ENCODE data around the gene RASSF4. TPM values are rescaled to one million over a fixed set of nuclear protein-coding genes. Genes with fewer than 3 reads are reported as not detected.

Gene RASSF4
- total RNA-seq, 1 donor from 2014 or later, result 21.2 TPM

- Mint-ChIP-seq H3K27me3 (peaks cover 19% of the 10 kb centered on the region), H3K4me3 (ENCODE audit: low read depth) (no peak overlapping the region), H3K9me3 (ENCODE audit: low read depth) (no peaks in the 10 kb centered on the region), H3K27ac (no peak overlapping the region), H3K4me1 (ENCODE audit: low read depth) (no peaks in the 10 kb centered on the region), H3K36me3 (ENCODE audit: insufficient read depth) (no peaks in the 10 kb centered on the region)
- no peak for DNase-seq (ENCODE audit: low spot score, unreplicated experiment)
- TF ChIP-seq CTCF (IDR thresholded peaks at IDR 0.05; ENCODE audit: unreplicated experiment), result no peak
Measured at GRCh38 chr10:44924261-44925040, 35.2 kb upstream of the RASSF4 start.

- peak; percentile 65 for TF ChIP-seq CTCF (IDR thresholded peaks at IDR 0.05; ENCODE audit: unreplicated experiment)
- Mint-ChIP-seq H3K36me3 (ENCODE audit: insufficient read depth) (no peaks in the 10 kb centered on the region), H3K27ac (no peak overlapping the region), H3K27me3 (peaks cover 23% of the 10 kb centered on the region), H3K9me3 (ENCODE audit: low read depth) (no peaks in the 10 kb centered on the region), H3K4me1 (ENCODE audit: low read depth) (no peaks in the 10 kb centered on the region), H3K4me3 (ENCODE audit: low read depth) (no peak overlapping the region)
- peak; percentile 46 for DNase-seq (ENCODE audit: low spot score, unreplicated experiment)
Measured at GRCh38 chr10:44925224-44925623, 34.4 kb upstream of the RASSF4 start.

GRCh38 chr10:44925811-44926750 is 33.5 kb upstream of the RASSF4 start:
- H3K9me3 Mint-ChIP-seq (ENCODE audit: low read depth), result no peaks in the 10 kb centered on the region
- H3K27ac Mint-ChIP-seq, result no peak overlapping the region
- H3K4me1 Mint-ChIP-seq (ENCODE audit: low read depth), result no peaks in the 10 kb centered on the region
- no peak overlapping the region for H3K4me3 Mint-ChIP-seq (ENCODE audit: low read depth)
- DNase-seq (ENCODE audit: low spot score, unreplicated experiment), result no peak
- TF ChIP-seq CTCF (IDR thresholded peaks at IDR 0.05; ENCODE audit: unreplicated experiment), result no peak
- H3K36me3 Mint-ChIP-seq (ENCODE audit: insufficient read depth), result no peaks in the 10 kb centered on the region
- H3K27me3 Mint-ChIP-seq, result peaks cover 20% of the 10 kb centered on the region

DNA sequence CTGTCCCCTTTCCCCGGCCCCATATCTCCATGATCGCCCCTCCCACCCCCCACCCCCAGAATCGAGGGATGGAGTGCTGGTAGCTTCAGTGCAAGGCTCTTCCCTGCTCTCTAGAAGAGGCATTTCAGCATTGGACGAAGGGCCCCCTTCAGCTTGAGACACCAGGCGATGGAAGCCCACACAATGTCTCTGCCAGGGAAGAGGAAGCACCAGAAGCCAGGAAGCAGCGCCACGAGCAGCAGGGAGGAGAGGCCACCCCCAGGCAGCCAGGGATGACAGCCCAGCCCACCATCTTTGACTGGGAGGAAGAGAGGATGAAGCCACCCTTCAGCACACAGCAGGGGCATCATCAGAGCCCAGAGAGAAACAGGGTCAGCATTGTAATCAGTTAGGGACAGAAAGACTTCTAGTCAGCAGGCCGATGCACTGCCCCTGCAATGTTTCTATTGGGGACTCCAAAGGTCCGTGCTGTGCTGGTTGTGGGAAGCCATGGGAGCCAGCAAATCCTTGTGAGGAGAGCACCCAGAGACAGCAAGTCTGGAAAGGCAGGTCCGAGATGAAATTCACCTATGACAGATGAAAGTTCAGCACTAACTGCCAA is 32.8 kb upstream of the RASSF4 start:
- H3K36me3 Mint-ChIP-seq (ENCODE audit: insufficient read depth), result no peaks in the 10 kb centered on the region
- H3K4me3 Mint-ChIP-seq (ENCODE audit: low read depth), result no peak overlapping the region

More for the DNA sequence above, 32.8 kb upstream of the RASSF4 start:
- Mint-ChIP-seq H3K9me3 (ENCODE audit: low read depth) (no peaks in the 10 kb centered on the region), H3K27ac (no peak overlapping the region), H3K4me1 (ENCODE audit: low read depth) (no peaks in the 10 kb centered on the region), H3K27me3 (peaks cover 23% of the 10 kb centered on the region)
- TF ChIP-seq CTCF (IDR thresholded peaks at IDR 0.05; ENCODE audit: unreplicated experiment), result no peak
- no peak for DNase-seq (ENCODE audit: low spot score, unreplicated experiment)
